Hepatocyte (in vitro differentiated cells): ENCODE measurements around the gene MRPL32. TPM values are rescaled to one million over a fixed set of nuclear protein-coding genes. Genes with fewer than 3 reads are reported as not detected.
A peak's percentile ranks its signal among the peaks of the same experiment; 100 is the strongest.
"Not testable (repeated sequence)": the region's sequence is repeated elsewhere in the genome, so short reads cannot be mapped to it uniquely, and the experiment has no call there.

Experiments used
- DNase-seq: peaks from one replicate; pipeline ENCODE4 v3.0.0-alpha.2; 2016; ENCODE audit warnings: low spot score
- H2AFZ ChIP-seq: fragments of 200-600 bp; sonication (generic); 2 replicates; pipeline ENCODE4 v1.6.0; 2016; ENCODE audit warnings: antibody characterized with exemption, mild to moderate bottlenecking
- H3K27ac ChIP-seq: fragments of 200-600 bp; sonication (generic); 2 replicates; pipeline ENCODE4 v1.5.1; 2016; ENCODE audit warnings: mild to moderate bottlenecking
- H3K27me3 ChIP-seq: fragments of 200-600 bp; sonication (generic); 2 replicates; pipeline ENCODE4 v1.6.1; 2016
- H3K36me3 ChIP-seq: fragments of 200-600 bp; sonication (generic); replicated peaks from 2 replicates; pipeline ENCODE4 v1.5.1; 2016; ENCODE audit warnings: low read depth; ENCODE audit not compliant: insufficient read depth
- H3K4me1 ChIP-seq: fragments of 200-600 bp; sonication (generic); 2 replicates; pipeline ENCODE4 v1.5.1; 2016; ENCODE audit warnings: mild to moderate bottlenecking, moderate library complexity; ENCODE audit not compliant: insufficient read depth
- H3K4me2 ChIP-seq: fragments of 200-600 bp; sonication (generic); 2 replicates; pipeline ENCODE4 v1.6.0; 2016
- H3K4me3 ChIP-seq: fragments of 200-600 bp; sonication (generic); 2 replicates; pipeline ENCODE4 v1.5.1; 2016; ENCODE audit warnings: mild to moderate bottlenecking
- H3K79me2 ChIP-seq: fragments of 200-600 bp; sonication (generic); 2 replicates; pipeline ENCODE4 v1.6.0; 2017; ENCODE audit warnings: mild to moderate bottlenecking
- H3K9me2 ChIP-seq: fragments of 200-600 bp; sonication (generic); replicated peaks from 2 replicates; pipeline ENCODE4 v1.6.0; 2017; ENCODE audit warnings: mild to moderate bottlenecking; ENCODE audit not compliant: insufficient read depth
- H3K9me3 ChIP-seq: fragments of 200-600 bp; sonication (generic); 2 replicates; pipeline ENCODE4 v1.5.1; 2016; ENCODE audit warnings: low read depth, mild to moderate bottlenecking
- H4K20me1 ChIP-seq: fragments of 200-600 bp; sonication (generic); 2 replicates; pipeline ENCODE4 v1.6.0; 2016; ENCODE audit warnings: mild to moderate bottlenecking; ENCODE audit not compliant: insufficient read depth, poor library complexity, severe bottlenecking
- CTCF ChIP-seq: fragments of 200-600 bp; sonication (generic); IDR thresholded peaks from 2 replicates; pipeline ENCODE4 v1.5.1; 2016; ENCODE audit warnings: antibody characterized with exemption, mild to moderate bottlenecking; ENCODE audit not compliant: poor library complexity
- EZH2 ChIP-seq: fragments of 200-600 bp; sonication (generic); IDR thresholded peaks from 2 replicates; pipeline ENCODE4 v1.6.1; 2016; ENCODE audit warnings: antibody characterized with exemption, mild to moderate bottlenecking, borderline replicate concordance
- EZH2phosphoT487 ChIP-seq: fragments of 200-600 bp; sonication (generic); IDR thresholded peaks from one replicate; pipeline ENCODE4 v1.6.1; 2018; ENCODE audit warnings: antibody characterized with exemption, mild to moderate bottlenecking, low read depth, moderate library complexity; ENCODE audit not compliant: unreplicated experiment, severe bottlenecking
- WGBS: methylation state at CpG from one replicate; pipeline ENCODE4 v1.1.6; 2016; ENCODE audit warnings: low lambda C conversion rate; ENCODE audit errors: missing lambda C conversion rate; 5-methylcytosine and 5-hydroxymethylcytosine counted together
- polyA plus RNA-seq: library from polyadenylated mRNA; unstranded; fragments of >200 nt; fragmentation: Nextera tagmentation; extraction: Ambion mirVana; gene quantifications from 2 replicates; pipeline ENCODE4 v1.2.1, GENCODE V29; 2016
- total RNA-seq: library from RNA; depleted of rRNA; stranded (reverse); fragments of >200 nt; gene quantifications from 2 replicates; pipeline ENCODE4 v1.2.3, GENCODE V29; 2014

MRPL32 gene
- 67.4 and 70.0 TPM in 2 replicates for total RNA-seq
- polyA plus RNA-seq, result 59.9 and 69.2 TPM in 2 replicates

GRCh38 chr7:42931834-42932651, at the start of gene MRPL32, which contains the start of gene PSMA2:
Gene MRPL32, plus strand, starts transcription at chr7:42932376. Its CDS starts 11 bp downstream, at chr7:42932387.
Gene PSMA2, minus strand, starts transcription at chr7:42932174. Its CDS starts 16 bp downstream, at chr7:42932158.
- no peak for TF ChIP-seq CTCF
- no peak for TF ChIP-seq EZH2
- no peak for TF ChIP-seq EZH2phosphoT487
- Histone ChIP-seq H4K20me1 (peaks cover 38% of the 10 kb centered on the region), H3K9me2 (no peaks in the 10 kb centered on the region), H3K9me3 (no peaks in the 10 kb centered on the region), H3K27me3 (no peaks in the 10 kb centered on the region), H2AFZ (peak within 1 kb of the TSS; percentile 71), H3K4me3 (peak within 1 kb of the TSS; percentile 78), H3K4me2 (peak within 1 kb of the TSS; percentile 95), H3K27ac (peak within 1 kb of the TSS; percentile 82), H3K79me2 (peaks cover 79% of the 10 kb centered on the region), H3K4me1 (peaks cover 16% of the 10 kb centered on the region), H3K36me3 (no peaks in the 10 kb centered on the region)
- 1% methylated on average over 56 of the region's 56 CpGs for WGBS
- peak; percentile 97 for DNase-seq

DNA sequence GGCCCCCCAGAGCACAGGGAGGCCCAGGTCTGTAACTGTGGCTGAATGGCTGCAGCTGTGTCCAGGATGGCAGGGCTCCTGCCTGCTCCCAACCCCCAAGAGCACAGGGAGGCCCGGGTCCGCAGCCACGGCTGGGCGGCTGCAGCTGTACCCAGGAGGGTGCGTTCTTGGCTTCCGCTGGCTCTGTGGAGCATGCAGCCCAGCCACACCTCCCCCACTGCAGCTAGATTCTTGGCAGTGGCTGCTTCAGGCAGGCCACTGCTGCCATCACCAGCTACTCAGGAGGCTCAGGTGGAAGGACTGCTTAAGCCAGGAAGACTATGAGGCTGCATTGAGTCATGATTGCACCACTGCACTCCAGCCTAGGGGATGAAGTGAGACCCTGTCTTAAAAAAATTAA, 48.2 kb upstream of the MRPL32 start:
- H3K4me1 ChIP-seq, result peaks cover 7% of the 10 kb centered on the region
- no peaks in the 10 kb centered on the region for H3K9me3 ChIP-seq
- no peaks in the 10 kb centered on the region for H3K27me3 ChIP-seq
- H4K20me1 ChIP-seq, result no peaks in the 10 kb centered on the region
- H3K79me2 ChIP-seq, result peaks cover 2% of the 10 kb centered on the region
- no peak overlapping the region for H3K4me3 ChIP-seq
- WGBS, result 95% methylated on average over 6 of the region's 6 CpGs
- no peak overlapping the region for H3K27ac ChIP-seq
- no peak for TF ChIP-seq EZH2
- no peak for TF ChIP-seq EZH2phosphoT487
- no peak for TF ChIP-seq CTCF
- H3K9me2 ChIP-seq, result no peaks in the 10 kb centered on the region
- H3K36me3 ChIP-seq, result no peaks in the 10 kb centered on the region
- DNase-seq, result no peak
- H3K4me2 ChIP-seq, result no peak overlapping the region
- no peak overlapping the region for H2AFZ ChIP-seq

- H2AFZ ChIP-seq, H4K20me1 ChIP-seq, H3K9me3 ChIP-seq, DNase-seq, H3K79me2 ChIP-seq, H3K4me2 ChIP-seq, H3K4me3 ChIP-seq, H3K27me3 ChIP-seq, H3K36me3 ChIP-seq, H3K27ac ChIP-seq, H3K9me2 ChIP-seq: not testable (repeated sequence)
- WGBS, result 96% methylated on average over 8 of the region's 8 CpGs
- H3K4me1 ChIP-seq, result peaks cover 11% of the 10 kb centered on the region
These were observed 47.0 kb upstream of the MRPL32 start for GRCh38 chr7:42885183-42885582.

DNA sequence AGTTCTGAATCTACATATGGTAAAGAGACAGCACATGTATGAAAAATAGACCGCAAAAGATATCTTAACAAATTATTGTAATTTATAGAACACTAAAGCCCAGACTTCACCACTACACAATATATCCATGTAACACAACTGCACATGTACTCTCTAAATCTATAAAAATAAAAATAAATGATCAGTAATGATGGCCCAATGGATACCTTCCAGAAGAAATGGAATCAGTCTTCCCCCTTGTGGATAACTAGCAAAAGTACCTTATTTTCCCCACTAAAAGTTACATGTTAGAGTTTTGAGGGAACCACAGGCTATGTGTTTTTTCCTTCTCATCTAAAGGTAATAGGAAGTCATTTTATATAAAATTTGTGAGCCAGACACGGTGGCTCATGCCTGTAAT, 46.0 kb upstream of the MRPL32 start:
- Histone ChIP-seq H3K79me2 (peaks cover 2% of the 10 kb centered on the region), H3K36me3 (no peaks in the 10 kb centered on the region), H3K4me3 (no peak overlapping the region), H3K4me1 (peaks cover 11% of the 10 kb centered on the region), H3K4me2 (no peak overlapping the region), H3K27ac (no peak overlapping the region), H3K9me2 (no peaks in the 10 kb centered on the region), H3K27me3 (no peaks in the 10 kb centered on the region), H4K20me1 (no peaks in the 10 kb centered on the region), H2AFZ (no peak overlapping the region), H3K9me3 (no peaks in the 10 kb centered on the region)
- WGBS, result 78% methylated on average over 2 of the region's 2 CpGs
- DNase-seq, result no peak
- TF ChIP-seq CTCF (peak; percentile 35), EZH2 (no peak)
